Upper lobe of left lung (tissue), 6 donors: ENCODE data around the gene MAD1L1. TPM values are rescaled to one million over a fixed set of nuclear protein-coding genes. Genes with fewer than 3 reads are reported as not detected.
"Not testable (repeated sequence)": the region's sequence is repeated elsewhere in the genome, so short reads cannot be mapped to it uniquely, and the experiment has no call there.

Experiments
- ATAC-seq, 2 donors: fragments of 200-7000 bp; cut with Tn5 transposase; one replicate each; pipeline ENCODE4 v1.9.1; 2022; ENCODE audit warnings: mild to moderate bottlenecking in 2 of 2, moderate library complexity in 2 of 2; ENCODE audit not compliant: low FRiP score in 2 of 2
- DNase-seq, 2 donors: peaks; one replicate each; pipeline ENCODE4 v3.0.0-alpha.2; 2019 to 2020
- H3K27ac ChIP-seq, 4 donors: fragments of 200-600 bp; sonication (generic); one replicate each; pipeline ENCODE4 v1.5.1; 2016 to 2019
- H3K27me3 ChIP-seq, 4 donors: fragments of 200-600 bp; sonication (generic); one replicate each; pipeline ENCODE4 v1.5.1; 2017 to 2019
- H3K36me3 ChIP-seq, 4 donors: fragments of 200-600 bp; sonication (generic); one replicate each; pipeline ENCODE4 v1.5.1; 2016 to 2019
- H3K4me1 ChIP-seq, 4 donors: fragments of 200-600 bp; sonication (generic); one replicate each; pipeline ENCODE4 v1.5.1; 2018 to 2019
- H3K4me3 ChIP-seq, 4 donors: fragments of 200-600 bp; sonication (generic); one replicate each; pipeline ENCODE4 v1.5.1; 2017 to 2019; ENCODE audit warnings: mild to moderate bottlenecking in 2 of 4, moderate library complexity in 1 of 4
- H3K9me3 ChIP-seq, 4 donors: fragments of 200-600 bp; sonication (generic); one replicate each; pipeline ENCODE4 v1.5.1; 2018 to 2019
- CTCF ChIP-seq, 6 experiments: fragments of 450-650 bp in 4 of 6; fragments of 200-600 bp in 2 of 6; sonication (generic) in 2 of 6; IDR thresholded peaks; one replicate each; pipeline ENCODE4 v1.5.1; 2016 to 2019; ENCODE audit warnings: antibody characterized with exemption in 6 of 6
- EP300 ChIP-seq, 4 donors: sonication (generic); formaldehyde crosslinking; IDR thresholded peaks; one replicate each; pipeline ENCODE4 v1.5.1; 2017; ENCODE audit warnings: antibody characterized with exemption in 4 of 4, control low read depth in 2 of 4
- POLR2A ChIP-seq, 4 donors: fragments of 450-650 bp; IDR thresholded peaks; one replicate each; pipeline ENCODE4 v1.5.1; 2016 to 2017; ENCODE audit warnings: antibody characterized with exemption in 4 of 4, mild to moderate bottlenecking in 2 of 4
- POLR2AphosphoS5 ChIP-seq, 2 donors: sonication (generic); formaldehyde crosslinking; IDR thresholded peaks; one replicate each; pipeline ENCODE4 v1.5.1; 2017; ENCODE audit warnings: antibody characterized with exemption in 2 of 2
- WGBS, 2 donors: methylation state at CpG; one replicate each; pipeline ENCODE4 v1.1.5; 2017 to 2018; 5-methylcytosine and 5-hydroxymethylcytosine counted together
- total RNA-seq, 6 donors: library from RNA; depleted of rRNA in 4 of 6; stranded (reverse); fragments of >200 nt in 4 of 6; gene quantifications; one replicate each; pipeline versions ENCODE4 v1.1.0 to v1.2.1, GENCODE V29; 2016 to 2021
- donor health status: DM: no; HTN: no; CAD: no; lungs with moderate emphysema.
- donor health status: DM: no; HTN: yes; CAD: no; lungs with severe emphysema.

MAD1L1 gene
- total RNA-seq, 6 donors from 2014 or later = 40.6 to 364 (median 65.6) TPM

DNA sequence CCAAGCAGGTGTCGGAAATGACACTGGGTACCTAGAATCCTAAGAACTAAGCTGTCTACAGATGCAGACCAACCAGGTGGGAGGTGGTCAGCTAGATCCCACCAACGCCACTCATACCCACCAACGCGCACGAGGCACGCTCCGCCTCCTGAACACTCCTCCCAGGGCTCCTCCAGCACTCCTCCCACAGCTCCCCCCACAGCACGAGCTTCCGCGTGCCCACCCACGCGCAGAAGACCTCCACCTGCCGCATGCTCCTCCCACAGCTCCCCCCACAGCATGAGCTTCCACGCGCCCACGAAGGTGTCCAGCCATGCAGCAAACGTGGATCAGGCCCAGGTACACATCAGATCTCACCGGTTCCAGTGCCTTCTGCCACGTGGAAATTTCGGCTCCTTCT lies 196.0 kb downstream of the MAD1L1 start:
- DNase-seq = no peak
- WGBS, 2 donors = 93 to 94% methylated on average over 20 of the region's 20 CpGs
- H3K27ac ChIP-seq = no peak overlapping the region

GRCh38 chr7:2036201-2036600 lies 196.5 kb downstream of the MAD1L1 start:
- H3K4me3 ChIP-seq, ATAC-seq, H3K27me3 ChIP-seq, H3K9me3 ChIP-seq, H3K27ac ChIP-seq, H3K36me3 ChIP-seq, DNase-seq: not testable (repeated sequence)
- WGBS, 2 donors = 98 to 100% methylated on average over 1 to 13 of the region's 16 CpGs
- peaks cover 0 to 11% (median 7%) of the 10 kb centered on the region in 4 donors for H3K4me1 ChIP-seq

More for the DNA sequence above, 196.0 kb downstream of the MAD1L1 start:
- H3K4me1 ChIP-seq = peaks cover 0 to 11% (median 7%) of the 10 kb centered on the region in 4 donors
- no peaks in the 10 kb centered on the region for H3K36me3 ChIP-seq
- H3K27me3 ChIP-seq = no peaks in the 10 kb centered on the region
- H3K9me3 ChIP-seq = no peaks in the 10 kb centered on the region
- H3K4me3 ChIP-seq = no peak overlapping the region
- no peak for ATAC-seq
- TF ChIP-seq POLR2A (IDR thresholded peaks at IDR 0.05) (no peak), CTCF (IDR thresholded peaks at IDR 0.05) (no peak), EP300 (IDR thresholded peaks at IDR 0.05) (no peak), POLR2AphosphoS5 (IDR thresholded peaks at IDR 0.05) (no peak)

GRCh38 chr7:2034291-2035201 lies 198.2 kb downstream of the MAD1L1 start:
- no peak overlapping the region for H3K27ac ChIP-seq
- WGBS, 2 donors = 92 to 95% methylated on average over 19 to 20 of the region's 20 CpGs
- DNase-seq (no peak), ATAC-seq (no peak)
- H3K4me3 ChIP-seq = no peak overlapping the region
- H3K9me3 ChIP-seq = no peaks in the 10 kb centered on the region
- peaks cover 0 to 17% (median 7%) of the 10 kb centered on the region in 4 donors for H3K4me1 ChIP-seq
- no peaks in the 10 kb centered on the region for H3K36me3 ChIP-seq
- no peak for TF ChIP-seq CTCF (IDR thresholded peaks at IDR 0.05)
- TF ChIP-seq POLR2A (IDR thresholded peaks at IDR 0.05) = no peak
- TF ChIP-seq EP300 (IDR thresholded peaks at IDR 0.05) = no peak
- no peak for TF ChIP-seq POLR2AphosphoS5 (IDR thresholded peaks at IDR 0.05)
- no peaks in the 10 kb centered on the region for H3K27me3 ChIP-seq

- Histone ChIP-seq H3K4me1 (peaks cover 0 to 14% (median 7%) of the 10 kb centered on the region in 4 donors), H3K9me3 (peaks cover 0 to 7% (median 4%) of the 10 kb centered on the region in 4 donors), H3K4me3 (no peak overlapping the region), H3K27me3 (no peaks in the 10 kb centered on the region), H3K36me3 (no peaks in the 10 kb centered on the region), H3K27ac (no peak overlapping the region)
- no peak for TF ChIP-seq EP300 (IDR thresholded peaks at IDR 0.05)
- no peak for TF ChIP-seq CTCF (IDR thresholded peaks at IDR 0.05)
- no peak for TF ChIP-seq POLR2A (IDR thresholded peaks at IDR 0.05)
- no peak for TF ChIP-seq POLR2AphosphoS5 (IDR thresholded peaks at IDR 0.05)
- ATAC-seq = no peak
- 94 to 96% methylated on average over 13 of the region's 13 CpGs for WGBS, 2 donors
- DNase-seq = no peak
These were observed 199.1 kb downstream of the MAD1L1 start for GRCh38 chr7:2033586-2034135.

DNA sequence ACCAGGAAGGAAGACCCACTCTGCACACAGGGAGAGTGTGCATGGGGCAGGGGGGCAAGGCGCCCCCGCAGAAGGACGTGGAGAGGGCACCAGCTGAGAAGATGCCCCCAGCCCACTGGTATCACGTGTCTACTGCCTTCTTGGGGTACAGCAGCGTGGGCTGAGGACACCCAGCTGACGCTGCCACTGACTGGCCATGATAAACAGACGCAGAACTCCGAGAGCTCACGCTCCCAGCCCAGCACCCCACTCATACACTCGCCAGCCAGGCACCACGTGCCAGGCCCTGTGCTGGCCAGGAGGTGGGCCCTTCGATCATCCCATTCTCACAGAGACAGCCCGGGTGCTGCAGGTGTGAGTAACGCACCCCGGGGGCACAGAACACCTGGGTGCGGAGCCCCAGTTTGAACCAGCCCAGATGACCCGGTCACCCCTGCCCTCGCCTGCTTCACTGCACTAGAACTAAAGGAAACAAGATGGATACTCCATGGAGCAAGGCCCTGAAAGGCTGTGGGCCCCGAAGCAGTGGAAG lies 199.8 kb downstream of the MAD1L1 start:
- 82 to 94% methylated on average over 4 to 19 of the region's 19 CpGs for WGBS, 2 donors
- Histone ChIP-seq H3K9me3 (peaks cover 0 to 14% (median 9%) of the 10 kb centered on the region in 4 donors), H3K27me3 (no peaks in the 10 kb centered on the region), H3K4me1 (peaks cover 0 to 8% (median 3%) of the 10 kb centered on the region in 4 donors), H3K4me3 (no peak overlapping the region), H3K36me3 (no peaks in the 10 kb centered on the region), H3K27ac (no peak overlapping the region)
- peak in 1 of 2 donors; percentile 6 for ATAC-seq
- peak in 1 of 2 donors; percentile 61 for DNase-seq
- TF ChIP-seq POLR2AphosphoS5 (IDR thresholded peaks at IDR 0.05) = no peak
- no peak for TF ChIP-seq CTCF (IDR thresholded peaks at IDR 0.05)
- no peak for TF ChIP-seq POLR2A (IDR thresholded peaks at IDR 0.05)
- no peak for TF ChIP-seq EP300 (IDR thresholded peaks at IDR 0.05)
